GM10266 (cell line): ENCODE data around the gene KIAA1217.

Source experiments
- DNase-seq: peaks from one replicate; pipeline ENCODE4 v3.0.0; 2012; ENCODE audit errors: extremely low spot score
- TF ChIP-seq, protein P1 (sequence below): IDR thresholded peaks from 2 replicates; pipeline ENCODE4 v1.5.1; 2012; ENCODE audit warnings: mild to moderate bottlenecking, low read depth; ENCODE audit not compliant: control insufficient read depth, insufficient read depth; ENCODE audit errors: missing control alignments

KIAA1217 gene

DNA sequence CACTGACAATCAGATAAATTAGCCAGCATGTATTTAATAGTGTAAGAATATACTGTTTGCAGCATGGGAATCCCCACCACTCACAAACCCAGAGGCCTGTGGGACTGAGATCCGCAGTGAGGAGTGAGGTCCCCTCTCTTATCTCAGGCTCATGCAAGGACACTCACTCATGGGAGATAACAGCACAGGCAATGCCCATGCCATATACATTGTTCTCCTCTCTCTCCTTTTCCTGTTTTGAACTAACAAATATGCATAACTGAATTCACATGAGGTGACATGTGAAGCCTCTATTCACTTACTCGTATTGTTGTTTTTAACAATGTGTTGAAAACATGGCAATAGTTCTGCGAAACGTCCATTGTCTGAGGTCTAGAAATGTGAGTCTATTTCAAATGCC is 284.2 kb downstream of the KIAA1217 start:
- TF ChIP-seq, protein P1, sequence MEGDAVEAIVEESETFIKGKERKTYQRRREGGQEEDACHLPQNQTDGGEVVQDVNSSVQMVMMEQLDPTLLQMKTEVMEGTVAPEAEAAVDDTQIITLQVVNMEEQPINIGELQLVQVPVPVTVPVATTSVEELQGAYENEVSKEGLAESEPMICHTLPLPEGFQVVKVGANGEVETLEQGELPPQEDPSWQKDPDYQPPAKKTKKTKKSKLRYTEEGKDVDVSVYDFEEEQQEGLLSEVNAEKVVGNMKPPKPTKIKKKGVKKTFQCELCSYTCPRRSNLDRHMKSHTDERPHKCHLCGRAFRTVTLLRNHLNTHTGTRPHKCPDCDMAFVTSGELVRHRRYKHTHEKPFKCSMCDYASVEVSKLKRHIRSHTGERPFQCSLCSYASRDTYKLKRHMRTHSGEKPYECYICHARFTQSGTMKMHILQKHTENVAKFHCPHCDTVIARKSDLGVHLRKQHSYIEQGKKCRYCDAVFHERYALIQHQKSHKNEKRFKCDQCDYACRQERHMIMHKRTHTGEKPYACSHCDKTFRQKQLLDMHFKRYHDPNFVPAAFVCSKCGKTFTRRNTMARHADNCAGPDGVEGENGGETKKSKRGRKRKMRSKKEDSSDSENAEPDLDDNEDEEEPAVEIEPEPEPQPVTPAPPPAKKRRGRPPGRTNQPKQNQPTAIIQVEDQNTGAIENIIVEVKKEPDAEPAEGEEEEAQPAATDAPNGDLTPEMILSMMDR: no peak
- DNase-seq: no peak

DNA sequence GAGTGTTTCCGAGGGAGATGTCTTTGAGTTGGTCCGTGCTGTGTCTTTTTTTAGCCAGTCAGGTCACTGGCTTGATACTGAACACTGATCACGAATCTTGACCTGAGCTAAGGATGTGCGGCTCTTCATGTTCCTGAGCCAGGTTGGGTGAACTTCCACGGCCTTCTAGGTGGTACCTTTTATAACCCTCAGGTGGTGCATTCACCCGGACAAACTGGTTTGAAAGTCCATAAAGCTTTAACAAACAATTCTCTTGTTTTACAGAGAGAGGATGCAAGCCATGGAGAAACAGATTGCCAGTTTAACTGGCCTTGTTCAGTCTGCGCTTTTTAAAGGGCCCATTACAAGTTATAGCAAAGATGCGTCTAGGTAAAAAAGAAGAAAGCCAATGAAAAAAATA is 285.3 kb downstream of the KIAA1217 start:
- DNase-seq: no peak
- TF ChIP-seq, protein P1: no peak

DNA sequence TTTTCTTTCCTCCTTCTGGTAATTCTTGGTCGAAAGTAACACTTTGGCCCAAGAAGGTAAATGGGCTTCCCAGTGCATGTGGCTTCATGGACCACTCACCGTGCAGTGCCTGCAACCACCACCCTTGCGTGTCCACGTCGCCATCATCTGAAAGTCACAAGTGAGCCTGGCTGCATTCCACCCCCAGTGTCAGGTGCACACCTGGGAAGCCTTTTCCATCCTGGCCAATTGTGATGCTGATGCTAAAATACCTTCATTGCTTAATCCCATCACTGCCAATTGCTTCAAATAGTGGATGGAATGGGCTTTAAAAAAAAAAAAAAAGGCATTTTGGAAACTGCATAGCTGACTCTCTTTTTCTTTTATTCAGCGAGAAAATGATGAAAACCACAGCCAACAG is 285.8 kb downstream of the KIAA1217 start:
- no peak for DNase-seq

DNA sequence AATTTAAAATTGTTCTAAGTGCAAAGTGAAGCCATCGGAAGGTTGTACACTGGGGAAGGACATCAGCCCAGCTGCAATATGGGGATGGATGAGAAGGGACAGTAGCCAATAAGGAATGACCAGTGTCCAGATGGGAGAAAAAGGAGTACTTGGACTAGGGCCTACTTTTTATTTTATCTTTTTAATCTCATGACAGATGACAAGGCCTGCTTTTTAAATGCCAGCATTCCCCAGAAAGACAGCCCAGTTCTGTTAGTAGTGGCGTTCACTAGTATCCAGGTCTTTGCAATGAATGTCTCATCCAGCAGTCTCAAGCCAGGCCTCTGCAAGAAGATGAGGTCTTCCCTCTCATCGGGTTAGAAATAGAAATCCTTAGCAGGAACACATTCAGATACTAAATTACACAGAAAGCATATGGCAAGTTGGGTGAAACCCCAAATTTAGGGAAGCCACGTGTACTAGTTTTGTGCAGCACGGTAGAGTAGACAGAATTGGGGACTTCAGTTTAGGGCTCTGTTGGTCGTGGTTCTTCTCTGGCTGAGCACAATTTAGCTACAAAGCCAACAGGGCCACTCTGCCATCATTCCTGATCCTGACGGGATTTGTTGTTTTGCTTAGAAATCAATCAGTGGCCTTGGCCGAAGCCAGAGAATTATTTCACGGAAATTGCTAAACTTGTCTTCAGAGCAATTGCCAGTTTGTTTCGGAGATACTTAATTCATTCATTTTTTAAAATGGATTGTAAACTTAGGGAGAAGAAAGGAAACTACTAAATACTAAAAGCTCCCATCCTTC is 286.9 kb downstream of the KIAA1217 start:
- TF ChIP-seq, protein P1: no peak
- DNase-seq: no peak

More for the DNA sequence above, 285.8 kb downstream of the KIAA1217 start:
- TF ChIP-seq, protein P1: no peak

DNA sequence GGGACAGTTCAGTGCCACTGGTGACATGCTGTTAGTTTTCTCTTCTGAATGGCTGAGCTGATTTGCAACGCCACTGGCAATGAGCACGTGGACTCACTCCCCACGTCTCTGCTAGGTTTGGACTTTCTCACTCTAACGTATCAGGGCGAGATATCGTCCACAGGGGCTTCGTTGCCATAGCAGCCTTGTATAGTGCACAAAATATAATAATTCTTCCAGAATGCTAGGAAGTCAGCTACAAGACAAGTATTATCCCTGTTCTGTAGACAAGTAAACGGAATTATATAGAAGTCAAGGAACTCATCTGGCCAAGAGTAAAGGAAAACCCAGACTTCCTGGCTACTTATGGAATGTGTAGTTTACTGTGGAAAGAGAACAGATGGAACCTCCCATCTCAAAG is 288.0 kb downstream of the KIAA1217 start:
- DNase-seq: no peak
- TF ChIP-seq, protein P1: no peak

DNA sequence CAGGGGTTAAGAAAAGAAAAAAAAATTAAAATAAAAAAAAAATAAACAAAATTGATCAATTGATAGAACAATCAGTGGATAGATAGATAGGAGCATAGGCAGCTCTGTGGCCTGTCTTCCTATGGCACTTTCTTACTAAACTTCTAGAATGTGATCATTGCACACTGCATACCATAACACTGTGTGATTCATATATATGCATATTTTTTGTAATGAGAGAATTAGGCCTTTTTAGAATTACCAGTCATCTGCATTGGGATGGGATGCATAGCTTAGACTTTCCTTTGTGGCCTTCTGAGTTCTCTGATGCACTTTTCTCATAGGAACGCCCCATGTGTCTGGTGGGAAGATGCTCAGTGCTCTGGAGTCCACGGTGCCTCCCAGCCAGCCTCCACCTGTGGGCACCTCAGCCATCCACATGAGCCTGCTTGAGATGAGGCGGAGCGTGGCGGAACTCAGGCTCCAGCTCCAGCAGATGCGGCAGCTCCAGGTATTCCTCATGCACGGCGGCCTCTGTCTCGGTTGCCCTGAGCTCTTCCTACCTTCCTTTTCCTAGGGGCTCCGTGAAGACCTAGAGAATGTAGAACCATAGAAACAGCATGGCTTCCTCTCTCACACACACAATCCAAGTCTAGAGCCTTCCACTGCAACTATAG is 292.2 kb downstream of the KIAA1217 start:
- TF ChIP-seq, protein P1: no peak
- no peak for DNase-seq

DNA sequence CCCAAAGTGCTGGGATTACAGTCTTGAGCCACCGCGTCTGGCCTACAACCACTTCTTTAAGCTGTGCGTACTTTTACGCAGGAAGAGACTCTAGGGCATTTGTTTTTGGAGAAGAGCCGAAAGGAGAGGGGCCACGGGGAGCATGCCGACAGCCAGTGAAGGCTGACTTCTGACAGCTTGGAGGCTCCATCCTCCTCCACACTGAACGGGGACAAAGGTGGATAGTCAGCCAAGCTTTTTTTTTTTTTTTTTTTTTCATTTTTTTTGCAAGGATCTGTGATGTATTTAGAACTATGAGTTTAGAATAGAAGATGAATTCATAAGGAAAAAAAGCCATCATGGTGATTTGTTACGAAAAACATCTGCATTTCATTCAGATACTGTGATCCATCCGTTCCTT is 293.1 kb downstream of the KIAA1217 start:
- no peak for DNase-seq
- TF ChIP-seq, protein P1: no peak
